ENCODE results near the gene FAM170B. TPM values are rescaled to one million over a fixed set of nuclear protein-coding genes. Genes with fewer than 3 reads are reported as not detected.

FAM170B gene
- total RNA-seq, 1 experiment from 2014 or later: not detected

GRCh38 chr10:49138361-49138891 lies 4.6 kb upstream of the FAM170B start:
- Histone ChIP-seq H3K36me3 (ENCODE audit: control insufficient read depth, insufficient read depth, low read length) (no peaks in the 10 kb centered on the region), H3K9me3 (ENCODE audit: control insufficient read depth, insufficient read depth, low read depth, low read length) (no peaks in the 10 kb centered on the region; the same call in 1 of the 2 replicates), H3K4me1 (ENCODE audit: control insufficient read depth, insufficient read depth, low read length) (no peaks in the 10 kb centered on the region), H3K27me3 (ENCODE audit: control insufficient read depth, insufficient read depth, low read length) (peaks cover 11% of the 10 kb centered on the region), H3K4me3 (ENCODE audit: low read depth in 2 of 2, low read length in 2 of 2) (no peak overlapping the region), H3K27ac (ENCODE audit: low read length) (no peak overlapping the region)
- in situ Hi-C loops (cut with HindIII; ENCODE audit: low pct_unique_long_range_greater_than_20kb, low sequenced_read_pairs) (no loop called here), intact Hi-C loops (cut with micrococcal nuclease; ENCODE audit: unreplicated experiment) (no loop called here)
- BruUV-seq (replicated peaks): no TSS peak
- ChIA-PET CTCF (interaction anchor here (0.6 kb wide), 2 partner anchors 8 to 605 kb away, joined by 4 to 10 read pairs; no protein-coding TSS in a partner anchor), POLR2A (no interaction called here)
- DNase-seq (ENCODE audit: low read depth, low spot score) (no peak), ATAC-seq (no peak)
- TF ChIP-seq, protein P1, sequence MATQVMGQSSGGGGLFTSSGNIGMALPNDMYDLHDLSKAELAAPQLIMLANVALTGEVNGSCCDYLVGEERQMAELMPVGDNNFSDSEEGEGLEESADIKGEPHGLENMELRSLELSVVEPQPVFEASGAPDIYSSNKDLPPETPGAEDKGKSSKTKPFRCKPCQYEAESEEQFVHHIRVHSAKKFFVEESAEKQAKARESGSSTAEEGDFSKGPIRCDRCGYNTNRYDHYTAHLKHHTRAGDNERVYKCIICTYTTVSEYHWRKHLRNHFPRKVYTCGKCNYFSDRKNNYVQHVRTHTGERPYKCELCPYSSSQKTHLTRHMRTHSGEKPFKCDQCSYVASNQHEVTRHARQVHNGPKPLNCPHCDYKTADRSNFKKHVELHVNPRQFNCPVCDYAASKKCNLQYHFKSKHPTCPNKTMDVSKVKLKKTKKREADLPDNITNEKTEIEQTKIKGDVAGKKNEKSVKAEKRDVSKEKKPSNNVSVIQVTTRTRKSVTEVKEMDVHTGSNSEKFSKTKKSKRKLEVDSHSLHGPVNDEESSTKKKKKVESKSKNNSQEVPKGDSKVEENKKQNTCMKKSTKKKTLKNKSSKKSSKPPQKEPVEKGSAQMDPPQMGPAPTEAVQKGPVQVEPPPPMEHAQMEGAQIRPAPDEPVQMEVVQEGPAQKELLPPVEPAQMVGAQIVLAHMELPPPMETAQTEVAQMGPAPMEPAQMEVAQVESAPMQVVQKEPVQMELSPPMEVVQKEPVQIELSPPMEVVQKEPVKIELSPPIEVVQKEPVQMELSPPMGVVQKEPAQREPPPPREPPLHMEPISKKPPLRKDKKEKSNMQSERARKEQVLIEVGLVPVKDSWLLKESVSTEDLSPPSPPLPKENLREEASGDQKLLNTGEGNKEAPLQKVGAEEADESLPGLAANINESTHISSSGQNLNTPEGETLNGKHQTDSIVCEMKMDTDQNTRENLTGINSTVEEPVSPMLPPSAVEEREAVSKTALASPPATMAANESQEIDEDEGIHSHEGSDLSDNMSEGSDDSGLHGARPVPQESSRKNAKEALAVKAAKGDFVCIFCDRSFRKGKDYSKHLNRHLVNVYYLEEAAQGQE (IDR thresholded peaks at IDR 0.05; ENCODE audit: insufficient read depth in 1 of 2, low read depth in 2 of 2, low read length in 1 of 2): no peak
- TF ChIP-seq, protein P2, sequence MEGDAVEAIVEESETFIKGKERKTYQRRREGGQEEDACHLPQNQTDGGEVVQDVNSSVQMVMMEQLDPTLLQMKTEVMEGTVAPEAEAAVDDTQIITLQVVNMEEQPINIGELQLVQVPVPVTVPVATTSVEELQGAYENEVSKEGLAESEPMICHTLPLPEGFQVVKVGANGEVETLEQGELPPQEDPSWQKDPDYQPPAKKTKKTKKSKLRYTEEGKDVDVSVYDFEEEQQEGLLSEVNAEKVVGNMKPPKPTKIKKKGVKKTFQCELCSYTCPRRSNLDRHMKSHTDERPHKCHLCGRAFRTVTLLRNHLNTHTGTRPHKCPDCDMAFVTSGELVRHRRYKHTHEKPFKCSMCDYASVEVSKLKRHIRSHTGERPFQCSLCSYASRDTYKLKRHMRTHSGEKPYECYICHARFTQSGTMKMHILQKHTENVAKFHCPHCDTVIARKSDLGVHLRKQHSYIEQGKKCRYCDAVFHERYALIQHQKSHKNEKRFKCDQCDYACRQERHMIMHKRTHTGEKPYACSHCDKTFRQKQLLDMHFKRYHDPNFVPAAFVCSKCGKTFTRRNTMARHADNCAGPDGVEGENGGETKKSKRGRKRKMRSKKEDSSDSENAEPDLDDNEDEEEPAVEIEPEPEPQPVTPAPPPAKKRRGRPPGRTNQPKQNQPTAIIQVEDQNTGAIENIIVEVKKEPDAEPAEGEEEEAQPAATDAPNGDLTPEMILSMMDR (IDR thresholded peaks at IDR 0.05): no peak
- no peak for TF ChIP-seq TCF7L2 (IDR thresholded peaks at IDR 0.05; ENCODE audit: low read depth, low read length)
- TF ChIP-seq SIN3A (IDR thresholded peaks at IDR 0.05; ENCODE audit: borderline replicate concordance, insufficient read depth, low read depth, low read length): no peak
- TF ChIP-seq POLR2AphosphoS5 (IDR thresholded peaks at IDR 0.05; ENCODE audit: low read depth, low read length): no peak

GRCh38 chr10:49136525-49136924 lies 2.7 kb upstream of the FAM170B start:
- H3K9me3 ChIP-seq (ENCODE audit: control insufficient read depth, insufficient read depth, low read depth, low read length): no peaks in the 10 kb centered on the region; the same call in 1 of the 2 replicates
- TF ChIP-seq POLR2AphosphoS5 (IDR thresholded peaks at IDR 0.05; ENCODE audit: low read depth, low read length) (no peak), TCF7L2 (IDR thresholded peaks at IDR 0.05; ENCODE audit: low read depth, low read length) (no peak)
- H3K27ac ChIP-seq (ENCODE audit: low read length): no peak overlapping the region
- no peaks in the 10 kb centered on the region for H3K4me1 ChIP-seq (ENCODE audit: control insufficient read depth, insufficient read depth, low read length)
- in situ Hi-C loops (cut with HindIII; ENCODE audit: low pct_unique_long_range_greater_than_20kb, low sequenced_read_pairs): no loop called here
- peaks cover 14% of the 10 kb centered on the region for H3K27me3 ChIP-seq (ENCODE audit: control insufficient read depth, insufficient read depth, low read length)
- no peaks in the 10 kb centered on the region for H3K36me3 ChIP-seq (ENCODE audit: control insufficient read depth, insufficient read depth, low read length)
- BruUV-seq (replicated peaks): no TSS peak
- ChIA-PET POLR2A (no interaction called here), CTCF (no interaction called here)
- ATAC-seq: no peak
- no peak overlapping the region for H3K4me3 ChIP-seq (ENCODE audit: low read depth in 2 of 2, low read length in 2 of 2)
- intact Hi-C loops (cut with micrococcal nuclease; ENCODE audit: unreplicated experiment): no loop called here
- no peak for DNase-seq (ENCODE audit: low read depth, low spot score)

DNA sequence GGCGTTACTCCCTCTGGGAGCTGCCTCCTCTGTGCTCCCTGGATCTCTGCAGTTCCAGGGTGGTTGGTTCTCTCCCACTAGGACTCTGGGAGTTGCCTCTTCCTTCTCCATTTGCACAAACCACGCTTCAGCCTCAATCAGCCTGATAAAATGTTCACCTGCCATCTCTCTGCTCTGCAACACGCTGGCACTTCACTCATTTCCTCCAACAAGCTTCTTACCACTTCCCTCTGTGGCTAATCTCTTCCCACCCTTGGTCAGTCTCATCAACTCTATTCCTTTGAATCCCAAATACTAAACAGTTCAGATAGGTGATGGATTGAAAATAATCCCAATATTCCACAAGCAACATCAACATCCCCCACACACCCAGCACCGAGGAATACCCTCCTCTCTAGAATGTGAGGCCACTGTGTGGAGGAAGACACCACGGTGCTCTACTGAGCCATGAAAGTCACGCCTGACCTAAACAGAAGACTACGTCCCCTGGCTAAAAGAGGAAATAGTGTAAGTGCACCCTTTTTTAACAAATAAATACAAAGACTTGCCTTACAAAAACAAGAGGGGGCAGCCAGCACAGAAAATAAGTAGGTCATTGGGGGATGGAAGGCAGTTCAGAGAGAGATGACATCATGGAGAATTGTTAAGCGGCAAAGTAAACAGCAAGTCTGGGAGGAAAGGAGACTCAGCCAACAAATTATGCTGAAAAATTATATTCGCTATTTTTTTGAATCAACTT lies 1.9 kb upstream of the FAM170B start:
- H3K4me3 ChIP-seq (ENCODE audit: low read depth in 2 of 2, low read length in 2 of 2): no peak overlapping the region
- H3K36me3 ChIP-seq (ENCODE audit: control insufficient read depth, insufficient read depth, low read length): no peaks in the 10 kb centered on the region
- DNase-seq (ENCODE audit: low read depth, low spot score) (no peak), ATAC-seq (no peak)
- in situ Hi-C loops (cut with HindIII; ENCODE audit: low pct_unique_long_range_greater_than_20kb, low sequenced_read_pairs): no loop called here
- ChIA-PET CTCF (no interaction called here), POLR2A (no interaction called here)
- no TSS peak for BruUV-seq (replicated peaks)
- TF ChIP-seq, protein P1 (IDR thresholded peaks at IDR 0.05; ENCODE audit: insufficient read depth in 1 of 2, low read depth in 2 of 2, low read length in 1 of 2): no peak
- intact Hi-C loops (cut with micrococcal nuclease; ENCODE audit: unreplicated experiment): no loop called here
- no peak overlapping the region for H3K27ac ChIP-seq (ENCODE audit: low read length)
- H3K4me1 ChIP-seq (ENCODE audit: control insufficient read depth, insufficient read depth, low read length): no peaks in the 10 kb centered on the region
- H3K9me3 ChIP-seq (ENCODE audit: control insufficient read depth, insufficient read depth, low read depth, low read length): no peaks in the 10 kb centered on the region; the same call in 1 of the 2 replicates
- peaks cover 17% of the 10 kb centered on the region for H3K27me3 ChIP-seq (ENCODE audit: control insufficient read depth, insufficient read depth, low read length)
